ENCODE measurements around the gene ACSL6.

The ACSL6 gene

GRCh38 chr5:132020568-132021339 lies 9.3 kb upstream of the ACSL6 start:
- TF ChIP-seq CTCF (conservative IDR thresholded peaks at IDR 0.05; ENCODE audit: low read length) (no peak), EZH2phosphoT487 (IDR thresholded peaks at IDR 0.05; ENCODE audit: borderline replicate concordance) (no peak)
- Histone ChIP-seq H3K4me1 (ENCODE audit: insufficient read depth, low read length, poor library complexity, severe bottlenecking) (no peaks in the 10 kb centered on the region), H3K9ac (ENCODE audit: low read depth, low read length, poor library complexity, severe bottlenecking) (no peak overlapping the region), H3K27me3 (ENCODE audit: insufficient read depth, low read length, poor library complexity, severe bottlenecking) (no peaks in the 10 kb centered on the region), H3K79me2 (ENCODE audit: insufficient read depth, low read length) (no peaks in the 10 kb centered on the region), H3K4me2 (ENCODE audit: low read depth, low read length, poor library complexity, severe bottlenecking) (no peak overlapping the region), H3F3A (ENCODE audit: low read depth) (no peaks in the 10 kb centered on the region), H4K20me1 (ENCODE audit: insufficient read depth, low read length, poor library complexity, severe bottlenecking) (no peaks in the 10 kb centered on the region), H3K36me3 (ENCODE audit: insufficient read depth, low read length) (no peaks in the 10 kb centered on the region), H3K4me3 (ENCODE audit: low read length, poor library complexity, severe bottlenecking) (no peak overlapping the region), H2AFZ (ENCODE audit: low read length) (no peak overlapping the region), H3K9me3 (ENCODE audit: insufficient read depth, low read depth, low read length) (no peaks in the 10 kb centered on the region), H3K9me2 (replicated peaks; ENCODE audit: low read depth, low read length) (no peaks in the 10 kb centered on the region)

GRCh38 chr5:132019857-132020555 lies 8.5 kb upstream of the ACSL6 start:
- no peaks in the 10 kb centered on the region for H3K9me3 ChIP-seq (ENCODE audit: insufficient read depth, low read depth, low read length)
- no peak overlapping the region for H3K4me3 ChIP-seq (ENCODE audit: low read length, poor library complexity, severe bottlenecking)
- H3K36me3 ChIP-seq (ENCODE audit: insufficient read depth, low read length), result no peaks in the 10 kb centered on the region
- H2AFZ ChIP-seq (ENCODE audit: low read length), result no peak overlapping the region
- H3K9me2 ChIP-seq (replicated peaks; ENCODE audit: low read depth, low read length), result no peaks in the 10 kb centered on the region
- H3K9ac ChIP-seq (ENCODE audit: low read depth, low read length, poor library complexity, severe bottlenecking), result no peak overlapping the region
- no peaks in the 10 kb centered on the region for H3K4me1 ChIP-seq (ENCODE audit: insufficient read depth, low read length, poor library complexity, severe bottlenecking)
- H3K27me3 ChIP-seq (ENCODE audit: insufficient read depth, low read length, poor library complexity, severe bottlenecking), result no peaks in the 10 kb centered on the region
- TF ChIP-seq EZH2phosphoT487 (IDR thresholded peaks at IDR 0.05; ENCODE audit: borderline replicate concordance) (no peak), CTCF (conservative IDR thresholded peaks at IDR 0.05; ENCODE audit: low read length) (no peak)
- no peaks in the 10 kb centered on the region for H3F3A ChIP-seq (ENCODE audit: low read depth)
- no peaks in the 10 kb centered on the region for H3K79me2 ChIP-seq (ENCODE audit: insufficient read depth, low read length)
- no peak overlapping the region for H3K4me2 ChIP-seq (ENCODE audit: low read depth, low read length, poor library complexity, severe bottlenecking)
- H4K20me1 ChIP-seq (ENCODE audit: insufficient read depth, low read length, poor library complexity, severe bottlenecking), result no peaks in the 10 kb centered on the region

- Histone ChIP-seq H3K9me3 (ENCODE audit: insufficient read depth, low read depth, low read length) (no peaks in the 10 kb centered on the region), H4K20me1 (ENCODE audit: insufficient read depth, low read length, poor library complexity, severe bottlenecking) (no peaks in the 10 kb centered on the region), H3K9me2 (replicated peaks; ENCODE audit: low read depth, low read length) (no peaks in the 10 kb centered on the region), H3K36me3 (ENCODE audit: insufficient read depth, low read length) (no peaks in the 10 kb centered on the region), H3K27me3 (ENCODE audit: insufficient read depth, low read length, poor library complexity, severe bottlenecking) (no peaks in the 10 kb centered on the region), H3K9ac (ENCODE audit: low read depth, low read length, poor library complexity, severe bottlenecking) (no peak overlapping the region), H3K4me2 (ENCODE audit: low read depth, low read length, poor library complexity, severe bottlenecking) (no peak overlapping the region), H3F3A (ENCODE audit: low read depth) (no peaks in the 10 kb centered on the region), H2AFZ (ENCODE audit: low read length) (no peak overlapping the region), H3K4me1 (ENCODE audit: insufficient read depth, low read length, poor library complexity, severe bottlenecking) (no peaks in the 10 kb centered on the region), H3K79me2 (ENCODE audit: insufficient read depth, low read length) (no peaks in the 10 kb centered on the region), H3K4me3 (ENCODE audit: low read length, poor library complexity, severe bottlenecking) (no peak overlapping the region)
- TF ChIP-seq CTCF (conservative IDR thresholded peaks at IDR 0.05; ENCODE audit: low read length), result no peak
- no peak for TF ChIP-seq EZH2phosphoT487 (IDR thresholded peaks at IDR 0.05; ENCODE audit: borderline replicate concordance)
These were observed 7.9 kb upstream of the ACSL6 start for GRCh38 chr5:132019337-132019736.

Data from Loucy (cell line).